Activated CD4-positive, CD25-positive, alpha-beta regulatory T cell treated with anti-CD3 and anti-CD28 coated beads, Interleukin-2, amount 50 U/mL, for 16 hours (primary cell): ENCODE results near the gene EPC2.
A peak's percentile ranks its signal among the peaks of the same experiment; 100 is the strongest.
"Not testable (repeated sequence)": the region's sequence is repeated elsewhere in the genome, so short reads cannot be mapped to it uniquely, and the experiment has no call there.

Experiments
- DNase-seq: peaks from one replicate; pipeline ENCODE4 v3.0.0-alpha.2; 2020; ENCODE audit warnings: low read depth, low spot score

EPC2 gene

DNA sequence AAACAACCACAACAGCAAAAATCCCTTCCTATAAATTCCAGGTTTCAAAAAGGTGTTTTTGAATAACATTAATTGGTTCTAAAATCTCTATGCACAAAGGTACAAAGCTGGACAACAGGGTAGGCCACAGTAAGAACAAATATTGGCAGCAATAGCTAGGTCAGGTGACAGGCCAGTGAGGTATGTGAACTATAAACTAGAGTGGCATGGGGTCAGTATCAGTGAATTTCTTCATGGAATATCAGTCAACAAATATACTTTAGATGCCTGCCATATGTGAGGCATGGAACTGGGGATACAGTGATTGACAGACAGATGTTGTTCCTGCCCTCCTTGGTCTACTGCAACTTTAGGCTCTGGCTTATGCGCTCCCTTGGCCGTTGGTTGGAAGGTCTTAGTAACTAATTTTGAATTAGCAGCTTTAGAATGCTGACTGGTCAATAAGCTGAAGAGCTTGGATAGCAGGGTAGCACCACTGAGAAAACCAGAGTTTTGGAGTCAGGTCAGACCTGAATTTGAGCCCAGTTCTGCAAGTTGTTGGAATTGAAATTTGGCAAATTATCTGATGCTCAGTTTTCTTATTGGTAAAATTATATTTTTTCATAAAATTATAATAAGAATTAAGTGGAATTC, 2.3 kb upstream of the EPC2 start:
- no peak for DNase-seq

DNA sequence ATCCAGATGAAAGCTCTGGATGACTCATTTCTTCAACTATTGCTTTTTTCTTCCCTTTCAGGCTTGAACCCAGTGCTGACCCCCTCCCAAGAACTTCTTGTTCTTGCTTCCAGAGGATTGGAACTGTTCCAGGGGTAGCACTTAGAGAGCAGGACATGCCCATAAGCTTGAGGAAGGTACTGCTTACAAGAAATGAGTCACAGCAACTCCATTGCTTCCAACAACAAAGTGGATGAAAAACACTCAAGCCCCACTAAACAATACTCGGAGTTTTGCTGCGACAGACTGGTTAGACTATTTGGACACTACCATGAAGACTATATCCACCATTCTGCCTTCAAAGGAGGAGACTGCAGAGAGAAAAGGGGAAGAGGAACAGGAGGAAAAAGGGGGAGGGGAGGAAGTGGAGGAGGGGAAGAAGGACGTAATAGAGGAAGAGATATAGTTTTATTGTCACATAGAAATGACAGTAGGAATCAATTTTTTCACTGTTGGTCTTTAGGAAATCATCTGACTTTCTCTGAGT, 1.6 kb upstream of the EPC2 start:
- DNase-seq, result no peak

DNA sequence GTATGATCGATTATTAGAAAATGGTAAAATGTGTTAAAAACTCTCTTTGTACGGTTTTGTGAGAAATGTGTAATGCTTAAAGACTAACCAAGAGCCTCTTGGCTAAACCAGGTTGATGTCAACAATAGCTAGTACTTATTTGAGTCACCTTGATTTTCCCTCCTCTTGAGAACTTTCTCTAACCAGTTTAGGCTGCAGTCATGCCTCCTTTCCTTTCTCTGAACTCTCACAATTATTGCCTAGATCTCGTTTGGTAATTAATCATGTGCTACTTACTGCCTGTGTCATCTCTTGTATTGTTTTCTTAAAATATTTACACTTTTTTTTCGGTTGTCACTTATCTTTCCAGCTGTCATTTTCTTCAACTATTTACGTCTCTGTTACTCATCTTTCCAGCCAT, 1.1 kb upstream of the EPC2 start:
- DNase-seq, result no peak

DNA sequence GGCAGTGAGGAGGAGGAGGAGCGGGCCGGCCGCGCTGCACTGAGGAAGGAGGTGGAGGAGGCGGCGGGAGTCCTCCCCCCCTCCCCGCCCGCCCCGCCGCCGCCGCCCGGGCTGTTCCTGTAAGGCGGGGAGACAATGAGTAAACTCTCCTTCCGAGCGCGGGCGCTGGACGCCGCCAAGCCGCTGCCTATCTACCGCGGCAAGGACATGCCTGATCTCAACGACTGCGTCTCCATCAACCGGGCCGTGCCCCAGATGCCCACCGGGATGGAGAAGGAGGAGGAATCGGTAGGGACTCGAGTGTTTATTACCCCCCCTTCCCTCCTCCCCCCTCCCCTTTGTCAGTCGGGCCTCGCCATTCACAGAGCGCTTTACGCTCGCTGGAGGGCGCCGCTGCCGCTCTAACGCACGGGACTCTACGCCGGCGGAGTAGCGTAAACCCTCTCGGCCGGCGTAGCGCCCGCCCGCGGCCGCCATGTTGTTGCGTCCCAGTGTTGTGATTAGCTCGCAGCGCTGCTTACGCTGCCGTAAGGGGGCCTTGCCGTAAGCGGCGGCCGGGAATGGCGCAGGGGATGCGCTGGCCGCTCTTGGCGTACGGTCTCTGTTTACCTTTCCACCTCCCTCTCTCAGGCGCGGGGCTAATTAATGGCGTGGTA, 460 bp downstream of the EPC2 start:
- DNase-seq, result peak; percentile 89

DNA sequence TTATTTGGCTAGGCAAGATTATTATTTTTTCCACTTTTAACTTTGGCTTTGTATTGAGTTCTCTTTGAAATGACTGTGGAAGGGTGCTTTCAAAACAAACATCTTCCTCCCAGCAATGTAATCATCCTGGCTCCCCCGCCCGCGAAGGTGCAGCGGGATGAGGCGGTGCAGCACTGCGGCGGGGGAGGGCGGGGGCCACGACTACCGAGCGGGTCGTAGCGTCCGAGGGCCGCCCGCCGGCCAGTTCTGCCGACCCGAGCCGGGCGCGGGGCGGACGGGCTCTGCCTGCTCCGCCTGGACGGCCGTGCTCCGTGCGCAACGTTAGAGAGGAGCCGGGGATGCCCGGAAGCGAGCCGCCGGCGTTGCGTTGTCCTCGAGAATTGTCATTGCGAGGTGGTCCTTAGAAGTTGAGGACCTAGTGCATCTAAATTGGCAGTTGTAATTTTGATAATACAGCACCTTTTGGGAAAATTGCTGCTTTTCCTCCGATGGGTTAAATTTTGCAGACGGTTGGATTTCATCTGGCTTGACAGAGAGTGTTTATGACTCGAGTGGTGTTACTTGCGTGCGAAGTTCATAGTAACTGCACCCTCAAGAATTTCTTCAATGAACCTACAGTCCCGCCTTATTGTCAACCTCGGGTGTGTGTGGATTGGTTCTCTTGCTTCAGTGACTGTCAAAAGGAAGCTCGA, 1.1 kb downstream of the EPC2 start:
- peak; percentile 59 for DNase-seq

DNA sequence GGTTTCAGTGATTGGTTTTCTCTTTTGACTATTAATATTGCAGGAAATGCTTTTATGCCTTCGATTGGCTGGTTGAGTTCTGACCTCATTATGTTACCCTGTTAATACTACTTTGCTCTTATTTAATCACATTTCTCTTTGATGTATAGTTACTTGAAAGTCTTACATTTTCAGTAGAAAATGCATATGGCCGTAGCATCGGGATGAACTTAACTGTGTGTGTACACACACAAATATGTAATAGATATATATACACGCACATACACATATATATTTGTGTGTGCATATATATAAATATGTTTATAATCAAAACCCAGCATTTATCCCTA, 1.6 kb downstream of the EPC2 start:
- DNase-seq, result no peak

DNA sequence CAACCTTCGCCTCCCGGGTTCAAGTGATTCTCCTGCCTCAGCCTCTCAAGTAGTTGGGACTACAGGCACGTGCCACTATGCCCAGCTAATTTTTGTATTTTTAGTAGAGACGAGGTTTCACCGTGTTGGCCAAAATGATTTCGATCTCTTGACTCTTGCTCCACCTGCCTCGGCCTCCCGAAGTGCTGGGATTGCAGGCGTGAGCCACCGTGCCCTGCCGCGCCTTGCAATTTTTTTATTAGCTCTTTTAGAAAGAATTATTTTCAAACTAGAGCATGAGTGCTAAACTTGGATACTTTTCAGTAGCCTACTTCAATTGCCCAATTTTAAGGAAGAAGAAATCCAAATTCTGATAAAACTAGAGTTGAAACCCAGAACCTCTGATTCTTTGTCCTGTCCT, 3.2 kb downstream of the EPC2 start:
- DNase-seq, result not testable (repeated sequence)

DNA sequence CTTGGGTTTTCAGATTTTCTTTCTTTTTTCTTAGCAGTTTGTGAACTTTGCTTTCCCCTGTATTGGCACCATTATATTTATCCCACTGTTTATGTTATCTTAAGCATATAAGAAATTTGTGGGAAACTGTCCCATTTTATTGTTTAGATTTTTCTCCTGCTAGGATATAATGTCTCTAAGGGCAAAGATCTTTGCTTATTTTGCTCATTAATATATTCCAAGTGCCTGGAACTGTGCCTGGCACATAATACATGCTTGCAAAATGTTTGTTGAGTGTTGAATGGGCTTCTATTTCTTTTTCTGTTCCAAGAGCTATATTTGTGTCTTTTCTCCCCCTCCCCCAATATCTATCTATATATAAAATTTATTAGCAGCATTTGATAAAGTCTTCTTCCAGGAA, 5.4 kb downstream of the EPC2 start:
- no peak for DNase-seq

DNA sequence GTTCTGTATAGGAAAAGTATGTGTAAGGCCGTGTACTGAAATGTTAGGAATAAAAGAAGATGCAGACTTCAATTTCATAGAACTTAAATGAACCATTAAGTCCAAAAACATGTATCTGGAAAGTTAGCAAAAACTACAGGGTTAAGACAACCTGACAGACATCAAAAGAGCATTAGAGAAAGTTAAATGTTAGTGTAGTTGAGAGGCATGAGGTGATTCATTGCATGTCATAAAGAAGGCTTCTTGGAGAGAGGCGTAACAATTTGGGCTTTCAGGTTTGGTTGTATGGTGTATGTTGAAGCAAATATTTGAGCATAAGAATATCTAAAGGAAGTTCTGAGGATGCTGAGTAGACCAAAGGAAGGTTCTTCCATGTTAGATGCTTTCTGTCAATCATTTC, 6.3 kb downstream of the EPC2 start:
- DNase-seq, result no peak

DNA sequence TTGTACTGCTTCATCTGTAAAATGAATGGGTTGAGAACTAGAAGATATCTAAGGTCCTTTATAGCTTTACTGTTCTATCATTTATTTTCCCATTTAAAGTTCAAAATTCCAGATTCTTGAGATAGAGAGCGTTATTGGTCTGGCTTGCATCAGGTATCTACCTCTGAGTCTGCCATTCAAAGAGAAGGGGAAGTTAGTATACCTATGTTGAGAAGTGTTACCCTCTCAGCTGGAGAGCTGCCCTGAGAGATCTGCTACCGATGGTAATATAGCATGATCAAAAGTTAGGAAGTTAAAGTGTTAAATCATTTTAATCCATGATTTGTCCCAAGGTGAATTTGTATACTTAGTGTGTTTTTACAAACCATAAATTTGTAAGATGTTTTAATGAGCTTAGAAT, 7.4 kb downstream of the EPC2 start:
- DNase-seq, result no peak

DNA sequence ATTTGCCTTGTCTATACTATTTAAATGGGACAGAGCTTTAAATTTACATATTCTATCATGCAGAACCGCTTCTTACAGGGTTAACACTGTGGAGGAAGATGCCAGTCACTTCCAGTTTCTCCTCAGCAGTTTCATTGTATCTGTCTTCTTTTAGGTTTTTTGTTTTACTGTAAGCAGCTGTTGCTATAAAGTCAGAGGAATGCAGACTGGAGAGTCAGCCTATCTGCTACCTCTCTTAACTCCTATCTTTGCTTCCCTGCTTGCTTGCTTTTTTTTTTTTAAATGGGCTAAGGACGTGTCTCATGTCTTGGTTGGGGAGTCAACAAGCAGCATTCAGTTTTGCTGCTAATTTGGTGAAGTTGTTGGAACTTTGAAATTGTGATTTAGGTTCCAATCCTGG, 8.9 kb downstream of the EPC2 start:
- DNase-seq, result no peak

DNA sequence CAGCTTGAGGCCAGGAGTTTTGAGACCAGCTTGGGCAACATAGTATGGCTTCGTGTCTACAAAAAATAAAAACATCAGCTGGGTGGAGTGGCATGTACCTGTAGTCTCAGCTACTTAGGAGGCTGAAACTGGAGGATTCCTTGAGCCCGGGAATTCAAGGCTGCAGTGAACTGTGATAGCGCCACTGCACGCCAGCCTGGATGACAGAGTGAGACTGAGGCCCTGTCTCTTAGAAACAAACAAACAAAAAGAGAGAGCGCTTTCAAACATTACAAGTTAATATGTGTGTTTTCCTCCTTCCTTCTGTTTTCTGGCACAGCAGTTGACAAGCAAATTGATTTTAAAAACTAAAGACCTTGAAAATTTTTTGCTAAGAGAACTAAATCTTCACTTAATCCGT, 9.9 kb downstream of the EPC2 start:
- DNase-seq, result no peak

DNA sequence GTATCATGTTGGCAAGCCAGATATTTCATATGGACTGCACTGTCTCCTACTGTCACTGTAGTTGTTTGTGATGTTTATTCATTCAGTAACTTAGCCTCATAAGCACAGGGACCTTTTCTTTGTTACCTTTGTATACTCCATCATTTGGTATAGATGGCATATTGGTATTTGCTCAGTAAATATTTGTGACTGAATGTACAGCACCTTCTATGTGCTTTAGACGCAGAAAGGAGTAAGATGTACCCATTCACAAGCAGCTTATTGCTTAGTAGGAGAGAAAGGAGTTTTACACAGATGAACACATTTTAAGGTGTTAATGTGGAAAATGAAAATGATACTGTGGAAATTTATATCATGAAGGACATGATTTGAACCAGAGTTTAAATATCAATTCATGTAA, 12.0 kb downstream of the EPC2 start:
- DNase-seq, result no peak

DNA sequence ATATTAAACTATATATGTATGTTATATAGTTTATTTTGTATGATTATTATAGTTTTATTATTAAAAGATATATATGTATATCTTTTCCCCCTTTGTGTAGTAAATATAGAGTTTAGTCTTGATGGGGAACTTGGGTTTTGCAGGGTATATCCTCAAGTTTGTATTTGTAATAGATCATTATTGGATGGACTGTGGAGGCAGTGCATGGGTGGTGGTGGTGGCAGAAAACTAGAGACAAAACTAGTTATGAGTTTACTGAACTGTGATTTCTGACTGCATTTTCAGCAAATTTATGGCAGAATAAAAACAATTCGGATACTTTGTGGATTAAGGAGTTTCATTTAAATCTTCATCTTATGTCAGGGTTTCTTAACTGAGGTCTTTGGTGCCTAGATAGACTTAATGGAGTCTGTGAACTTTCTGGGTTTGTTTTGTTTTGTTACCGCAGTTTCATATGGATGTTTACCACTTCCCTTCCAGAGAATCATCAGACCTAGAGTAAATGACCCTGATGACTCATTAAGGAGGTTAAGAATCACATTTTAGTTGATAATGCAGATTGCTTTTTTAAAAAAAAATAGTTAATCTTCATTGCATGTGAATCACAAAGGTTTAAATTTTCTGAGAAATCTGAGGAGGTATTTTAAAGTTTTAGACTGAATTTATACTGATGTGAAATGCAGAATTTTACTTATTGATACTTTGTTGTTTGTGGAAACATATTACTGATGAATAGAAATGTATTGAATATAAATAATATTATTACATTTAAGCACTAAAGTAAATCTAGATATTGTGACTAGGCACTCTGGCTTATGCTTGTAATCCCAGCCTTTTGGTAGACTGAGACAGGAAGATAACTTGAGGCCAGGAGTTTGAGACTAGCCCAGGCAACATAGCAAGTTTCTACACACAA, 14.5 kb downstream of the EPC2 start:
- DNase-seq, result no peak

DNA sequence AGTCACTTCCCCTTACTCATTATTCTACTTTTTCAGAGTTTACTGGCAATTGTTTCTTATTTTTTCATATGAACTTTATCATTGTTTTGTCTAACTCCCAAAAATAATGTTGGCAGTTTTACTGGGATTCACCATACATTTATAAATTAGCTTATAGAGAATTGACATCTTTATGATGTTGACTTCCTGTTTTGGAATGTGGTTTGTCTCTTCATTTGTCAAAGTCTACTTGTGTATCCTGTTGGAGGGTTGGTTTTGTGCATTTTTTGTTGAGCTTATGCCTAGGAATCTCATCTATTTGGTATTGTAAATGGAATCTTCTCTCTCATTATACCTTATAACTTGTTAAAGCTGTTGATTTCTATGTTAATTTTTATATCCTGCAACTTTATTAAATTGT, 16.4 kb downstream of the EPC2 start:
- DNase-seq, result no peak

DNA sequence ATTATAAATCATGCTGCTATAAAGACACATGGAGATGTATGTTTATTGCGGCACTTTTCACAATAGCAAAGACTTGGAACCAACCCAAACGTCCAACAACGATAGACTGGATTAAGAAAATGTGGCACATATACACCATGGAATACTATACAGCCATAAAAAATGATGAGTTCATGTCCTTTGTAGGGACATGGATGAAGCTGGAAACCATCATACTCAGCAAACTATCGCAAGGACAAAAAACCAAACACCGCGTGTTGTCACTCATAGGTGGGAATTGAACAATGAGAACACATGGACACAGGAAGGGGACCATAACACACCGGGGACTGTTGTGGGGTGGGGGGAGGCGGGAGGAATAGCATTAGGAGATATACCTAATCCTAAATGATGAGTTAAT, 17.8 kb downstream of the EPC2 start:
- not testable (repeated sequence) for DNase-seq

DNA sequence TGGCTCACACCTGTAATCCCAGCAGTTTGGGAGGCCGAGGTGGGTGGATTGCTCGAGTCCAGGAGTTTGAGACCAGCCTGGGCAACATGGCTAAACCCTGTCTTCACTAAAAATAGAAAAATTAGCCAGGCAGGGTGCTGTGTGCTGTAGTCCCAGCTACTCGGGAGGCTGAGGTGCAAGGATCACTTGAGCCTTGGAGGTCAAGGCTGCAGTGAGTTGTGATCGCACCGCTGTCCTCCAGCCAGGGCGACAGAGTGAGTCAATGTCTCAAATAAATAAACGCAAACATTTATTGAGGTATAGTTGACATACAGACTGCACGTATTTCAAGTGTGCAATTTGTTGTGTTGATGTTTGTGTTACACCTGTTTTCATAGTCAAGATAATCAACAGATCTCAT, 19.7 kb downstream of the EPC2 start:
- DNase-seq, result no peak

DNA sequence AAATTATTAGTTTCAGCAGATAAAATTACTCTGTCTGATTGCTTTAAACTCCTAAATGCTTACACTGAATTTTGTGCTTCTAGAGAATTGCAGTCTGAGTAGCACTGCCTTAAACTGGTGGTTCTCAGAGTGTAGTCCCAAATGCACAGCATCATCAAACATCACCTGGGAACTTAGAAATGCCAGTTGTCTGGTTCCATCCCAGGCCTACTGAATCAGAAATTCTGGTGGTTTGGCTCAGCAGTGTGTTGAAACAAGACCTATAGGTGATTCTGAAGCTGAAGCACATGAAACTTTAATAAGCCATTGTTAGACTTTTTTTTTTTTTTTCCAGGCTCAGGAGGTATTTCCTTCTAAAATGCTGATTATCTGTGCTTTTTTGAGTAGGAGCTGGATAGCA, 22.0 kb downstream of the EPC2 start:
- DNase-seq, result no peak

DNA sequence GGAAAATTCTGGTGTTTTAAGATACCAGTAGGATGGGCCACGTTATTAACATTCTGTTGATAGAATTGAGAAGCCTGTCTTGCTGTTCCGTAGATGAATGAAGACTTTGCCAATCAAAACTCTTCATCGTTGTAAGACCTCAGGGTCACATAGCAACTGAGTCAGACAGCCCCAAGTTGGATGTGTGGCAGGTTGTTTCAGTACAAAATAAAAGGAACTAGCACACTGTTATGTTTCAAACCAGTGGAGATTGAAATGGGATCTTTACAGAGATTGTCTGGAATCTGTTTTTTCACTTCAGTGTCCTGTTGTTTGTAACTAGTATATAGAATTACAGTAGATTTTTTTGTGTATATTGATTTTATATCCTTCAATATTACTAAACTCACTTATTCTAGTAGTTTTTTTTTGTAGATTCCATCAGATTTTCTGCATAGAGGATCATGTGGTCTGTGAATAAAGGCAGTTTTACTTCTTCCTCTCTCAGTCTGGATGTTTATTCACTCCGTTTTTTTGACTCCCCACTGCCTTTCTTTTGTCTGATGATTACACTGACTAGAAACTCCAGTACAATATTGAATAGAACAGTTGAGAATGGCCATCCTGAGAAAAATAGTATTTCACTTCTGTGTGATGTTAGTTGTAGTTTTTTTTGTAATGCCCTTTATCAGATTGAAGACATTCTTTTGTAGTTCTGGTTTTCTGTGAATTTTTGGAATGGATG, 22.7 kb downstream of the EPC2 start:
- no peak for DNase-seq

DNA sequence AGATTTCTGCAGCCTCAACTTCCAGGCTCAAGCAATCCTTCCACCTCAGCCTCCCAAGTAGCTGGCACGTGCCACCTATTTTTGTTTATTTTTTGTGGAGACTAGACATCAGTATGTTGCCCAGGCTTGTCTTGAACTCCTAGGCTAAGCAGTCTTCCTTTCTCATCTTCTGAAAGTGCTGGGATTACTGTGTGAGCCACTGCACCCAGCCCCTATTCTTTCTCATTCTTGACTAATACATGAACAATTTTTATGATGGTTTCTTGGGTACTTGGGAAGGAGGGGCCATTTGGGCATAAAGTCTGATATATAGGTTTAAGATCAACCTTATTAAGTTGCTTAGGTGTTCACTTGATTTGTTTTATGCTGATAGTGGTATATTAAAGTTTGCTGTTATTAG, 26.2 kb downstream of the EPC2 start:
- no peak for DNase-seq
